Esophagus squamous epithelium (tissue), 4 donors: ENCODE data around the gene PCDHA1.

Experiments
- CTCF ChIP-seq, 6 experiments: fragments of 450-650 bp in 4 of 6; fragments of 200-600 bp in 2 of 6; sonication (generic) in 2 of 6; IDR thresholded peaks; one replicate each; pipeline ENCODE4 v1.5.1; 2016 to 2019; ENCODE audit warnings: antibody characterized with exemption in 6 of 6, mild to moderate bottlenecking in 4 of 6, moderate library complexity in 4 of 6
- POLR2A ChIP-seq, 4 donors: fragments of 450-650 bp; IDR thresholded peaks; one replicate each; pipeline ENCODE4 v1.6.1; 2017; ENCODE audit warnings: antibody characterized with exemption in 4 of 4, mild to moderate bottlenecking in 4 of 4, moderate library complexity in 3 of 4

GRCh38 chr5:140978983-140979382 lies 193.0 kb downstream of the PCDHA1 start:
- TF ChIP-seq CTCF (IDR thresholded peaks at IDR 0.05) (no peak), POLR2A (IDR thresholded peaks at IDR 0.05) (no peak)
